GM21528 (cell line): ENCODE results near the gene DNHD1.
A peak's percentile ranks its signal among the peaks of the same experiment; 100 is the strongest.

Source experiments
- ATAC-seq: cut with Tn5 transposase; IDR thresholded peaks from one replicate; pipeline ENCODE4 v1.9.1; 2021; ENCODE audit warnings: mild to moderate bottlenecking, moderate library complexity; ENCODE audit not compliant: unreplicated experiment, low FRiP score

Gene DNHD1

GRCh38 chr11:6579681-6580080 is 82.6 kb downstream of the DNHD1 start:
- no peak for ATAC-seq

DNA sequence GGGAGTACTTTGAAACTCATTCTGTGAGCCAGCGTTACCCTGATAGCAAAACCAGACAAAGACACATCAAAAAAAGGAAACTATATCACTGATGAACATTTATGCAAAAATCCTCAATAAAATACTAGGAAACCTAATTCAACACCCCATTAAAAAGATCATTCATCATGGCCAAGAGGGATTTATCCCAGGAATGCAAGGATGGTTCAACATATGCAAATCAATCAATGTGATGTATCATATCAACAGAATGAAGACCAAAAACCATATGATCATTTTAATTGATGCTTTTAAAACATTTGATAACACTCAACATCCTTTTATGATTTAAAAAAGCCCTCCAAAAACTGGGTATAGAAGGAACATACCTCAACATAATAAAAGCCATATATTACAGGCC is 86.5 kb downstream of the DNHD1 start:
- ATAC-seq, result no peak

- ATAC-seq, result no peak
Observed at GRCh38 chr11:6584528-6584927, 87.4 kb downstream of the DNHD1 start.

GRCh38 chr11:6586434-6587359 is 89.6 kb downstream of the DNHD1 start:
- no peak for ATAC-seq

- ATAC-seq, result no peak
Observed at GRCh38 chr11:6587360-6587953, 90.4 kb downstream of the DNHD1 start.

GRCh38 chr11:6588018-6588417 is 90.9 kb downstream of the DNHD1 start:
- ATAC-seq, result no peak

DNA sequence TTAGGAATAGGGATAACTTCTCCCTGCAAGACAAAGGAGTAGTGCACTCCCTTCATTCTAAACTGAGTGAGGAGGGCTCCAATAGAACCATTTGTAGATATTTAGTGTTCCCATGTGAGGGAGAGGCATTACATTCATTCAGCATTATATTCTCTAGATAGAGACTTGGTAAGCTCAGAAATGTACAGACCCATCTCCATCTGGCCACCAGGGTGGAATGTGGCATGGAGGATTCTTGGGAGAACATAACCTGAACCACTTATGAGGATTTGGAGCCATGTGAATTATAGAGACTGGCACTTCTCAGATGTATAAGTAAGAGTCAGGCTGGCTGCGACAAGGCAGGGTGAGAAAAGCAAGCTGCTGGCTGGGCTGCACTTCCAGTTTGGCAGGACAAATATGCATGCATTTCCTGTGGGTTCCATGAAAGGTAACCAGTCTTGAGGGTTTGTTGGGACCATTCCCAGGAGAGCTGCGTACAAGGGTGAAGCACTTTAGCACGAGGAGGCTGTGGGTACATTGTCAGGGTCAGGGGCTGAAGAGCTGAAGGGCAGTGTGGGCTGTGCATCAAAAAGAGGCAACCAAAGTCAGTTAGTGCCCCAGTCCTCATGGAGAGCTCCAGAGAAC is 97.2 kb downstream of the DNHD1 start:
- no peak for ATAC-seq

DNA sequence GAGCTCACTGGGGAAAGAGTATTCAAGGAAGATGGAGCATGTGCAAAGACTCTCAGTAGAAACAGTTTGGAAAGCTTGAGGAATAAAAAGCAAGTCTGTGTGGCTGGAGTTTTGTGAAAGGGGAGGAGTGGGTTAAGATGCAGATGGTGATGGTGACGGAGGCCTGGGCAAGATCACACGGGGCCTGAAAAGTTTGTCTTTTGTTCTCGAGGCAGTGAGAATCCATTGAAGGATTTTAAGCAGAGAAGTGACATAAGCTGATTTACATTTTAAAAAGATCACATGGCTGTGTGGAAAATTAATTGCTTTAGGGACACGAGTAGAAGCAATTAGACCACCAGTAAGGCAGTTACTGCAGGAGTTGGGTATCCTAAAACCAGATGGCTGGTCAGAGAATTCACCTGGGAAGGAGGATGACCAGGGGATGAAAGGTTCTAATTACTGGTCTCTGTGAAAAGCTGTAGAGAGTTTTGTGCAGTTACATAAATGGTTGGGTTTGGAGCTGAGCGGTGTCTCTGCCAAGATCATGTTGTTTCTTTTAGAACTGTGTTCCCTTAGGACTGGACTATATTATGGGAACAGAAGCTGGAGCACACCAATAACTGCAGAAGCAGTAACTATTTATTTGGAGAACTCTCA is 99.3 kb downstream of the DNHD1 start:
- no peak for ATAC-seq

- ATAC-seq, result no peak
Observed at GRCh38 chr11:6598555-6598954, 101.5 kb downstream of the DNHD1 start.

- ATAC-seq, result no peak
Observed at GRCh38 chr11:6599449-6599848, 102.4 kb downstream of the DNHD1 start.

DNA sequence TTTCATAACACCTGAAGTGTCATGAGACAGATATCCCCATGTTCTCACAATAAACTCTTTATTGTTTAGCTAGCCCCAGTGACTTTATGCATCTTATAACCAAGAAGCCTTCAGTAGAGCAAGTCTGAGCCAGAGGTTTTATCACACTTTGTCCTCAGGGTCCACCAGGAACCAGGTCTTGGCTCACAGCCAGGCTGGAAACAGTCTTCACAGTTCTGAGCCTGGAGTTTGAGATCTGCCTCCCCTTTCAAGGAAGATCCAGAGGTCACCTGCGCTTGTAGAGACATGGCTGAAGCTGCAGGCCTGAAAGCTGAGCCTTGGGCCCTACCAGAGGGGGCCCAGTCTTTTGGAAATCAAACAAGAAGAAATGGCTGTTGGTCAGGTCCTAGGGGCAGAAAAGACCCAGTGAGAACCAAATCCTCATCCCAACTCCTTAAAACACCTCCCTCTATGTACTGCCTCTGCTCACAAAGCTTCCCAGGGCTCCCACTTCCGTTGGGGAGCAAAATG is 102.9 kb downstream of the DNHD1 start:
- no peak for ATAC-seq

DNA sequence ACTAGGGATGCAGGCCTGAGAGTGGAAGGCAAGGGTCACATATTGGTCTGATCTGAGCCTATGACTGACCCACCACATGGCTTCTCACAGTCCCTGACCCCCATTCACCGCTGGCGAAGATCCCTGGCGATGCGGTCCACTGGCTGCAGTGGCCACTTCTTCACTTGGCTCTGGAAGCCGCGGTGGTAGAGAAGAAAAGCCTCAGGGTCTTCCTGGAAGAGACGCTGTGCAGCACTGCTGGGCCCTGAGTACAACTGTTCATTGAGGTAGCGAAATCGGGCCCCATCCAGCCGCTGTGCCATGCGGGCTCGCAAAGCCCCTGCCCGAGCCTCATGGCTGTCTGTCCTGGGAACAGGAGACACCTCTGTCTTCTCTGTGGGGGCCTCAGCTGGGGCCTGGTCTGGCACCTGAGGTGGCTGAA is 104.0 kb downstream of the DNHD1 start:
- no peak for ATAC-seq

GRCh38 chr11:6602096-6602940 is 105.2 kb downstream of the DNHD1 start:
- no peak for ATAC-seq

GRCh38 chr11:6603287-6604080 is 106.4 kb downstream of the DNHD1 start, which contains the start of the genes ILK and RRP8:
TSS of gene ILK (plus strand) at chr11:6603774. CDS start at chr11:6604272, 498 bp downstream.
TSS of gene RRP8 (minus strand) at chr11:6603616. CDS start at chr11:6603502, 114 bp downstream.
- ATAC-seq, result peak; percentile 78

- peak; percentile 42 for ATAC-seq
Observed at GRCh38 chr11:6604081-6604626, 107.1 kb downstream of the DNHD1 start.

DNA sequence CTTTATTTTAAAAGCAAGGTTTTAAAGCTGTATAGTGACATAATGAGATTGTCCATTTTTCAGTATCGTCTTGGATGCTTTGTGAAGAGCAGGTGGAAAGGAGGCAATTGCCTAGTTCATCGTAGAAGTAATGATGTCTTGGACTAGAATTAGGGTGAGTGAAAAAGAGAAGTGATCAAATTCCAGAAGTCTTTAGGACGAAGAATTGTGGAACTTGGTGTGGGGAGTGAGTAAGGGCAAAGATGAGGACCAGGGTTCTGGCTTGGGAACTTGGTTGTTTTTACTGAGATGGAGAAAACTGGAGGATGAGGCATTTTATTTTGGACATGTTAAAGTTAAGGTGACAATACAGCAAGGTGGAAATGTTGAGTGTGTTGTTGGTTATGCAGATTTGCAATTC is 107.7 kb downstream of the DNHD1 start:
- no peak for ATAC-seq

DNA sequence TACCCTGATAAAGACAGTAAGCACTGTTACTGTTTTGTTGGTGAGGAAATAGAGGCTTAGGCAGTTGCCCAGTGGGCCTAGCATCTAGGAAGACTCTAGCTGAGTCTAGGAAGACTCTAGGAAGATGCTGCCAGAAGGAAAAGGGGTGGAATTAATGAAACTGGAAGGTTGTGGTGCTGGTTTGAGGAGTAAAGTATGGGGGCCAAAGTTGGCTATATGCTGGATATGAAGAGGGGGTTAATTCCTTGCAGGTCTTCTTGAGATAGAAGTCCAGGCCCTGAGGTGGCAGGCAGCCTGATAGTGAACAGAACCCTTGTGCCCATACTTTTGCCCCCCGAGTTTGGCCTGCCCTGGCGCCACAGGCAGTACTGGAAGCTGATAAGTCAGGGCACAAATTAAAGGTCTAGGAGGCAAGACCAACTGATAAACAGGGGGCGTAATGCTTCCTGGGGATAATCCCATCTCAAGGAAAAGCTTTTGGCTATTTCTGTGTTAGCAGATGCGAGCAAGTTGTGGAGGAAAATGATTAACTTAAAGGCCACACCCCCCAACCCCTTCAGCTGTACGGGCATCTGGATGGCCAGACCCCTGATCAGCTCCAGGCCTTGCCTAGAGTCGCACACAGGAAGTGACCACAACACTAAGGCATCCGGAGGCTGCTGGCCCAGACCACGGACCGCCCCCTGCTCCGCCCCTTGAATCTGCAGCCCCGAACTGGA is 109.5 kb downstream of the DNHD1 start:
- ATAC-seq, result peak; percentile 42

DNA sequence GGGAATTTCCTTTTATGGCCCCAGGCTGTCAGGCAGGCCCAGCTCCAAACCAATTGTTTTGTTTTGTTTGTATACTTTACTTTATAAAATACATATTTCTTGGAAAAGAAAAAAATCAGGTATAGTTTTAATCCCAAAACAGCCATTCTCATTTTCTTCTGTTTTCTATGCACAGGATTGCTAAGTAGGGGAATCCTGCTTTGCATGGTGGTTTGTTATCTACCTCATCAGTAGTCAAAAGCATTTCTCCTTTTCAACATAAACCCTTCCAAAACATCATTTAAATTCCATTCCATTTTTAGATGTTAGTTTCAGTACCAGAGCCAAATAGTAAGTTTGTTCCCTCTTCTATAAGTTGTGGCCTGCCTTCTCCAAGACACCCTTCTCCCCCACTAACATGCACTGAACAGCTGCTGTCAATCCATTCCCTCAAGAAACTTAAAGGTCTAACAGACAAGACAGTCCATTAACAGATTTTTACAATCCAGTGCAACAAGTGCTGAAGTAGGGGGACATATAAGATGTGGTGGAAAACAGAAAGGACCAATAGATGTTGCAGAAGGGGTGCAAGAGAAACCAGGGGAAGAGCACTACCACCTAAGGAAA is 110.2 kb downstream of the DNHD1 start:
- ATAC-seq, result no peak
